K562 (cell line): ENCODE data around the gene PTPRT. TPM values are rescaled to one million over a fixed set of nuclear protein-coding genes. Genes with fewer than 3 reads are reported as not detected.

Experiments used
- ATAC-seq: fragments of 200-7000 bp; cut with Tn5 transposase; 3 replicates; pipeline ENCODE4 v1.9.1; 2020; ENCODE audit warnings: moderate library complexity
- BruUV-seq: library from RNA; stranded (reverse); fragments of 400-500 nt; replicated peaks from 2 replicates; lab custom pipeline; 2021; lab: Mats Ljungman, UMichigan
- CTCF ChIA-PET: fragments of 300-600 bp; formaldehyde crosslinking; extraction: SDS; loops from one replicate; lab custom pipeline; 2021; ENCODE audit warnings: low intra/inter-chr PET ratio; lab: Yijun Ruan, JAX
- POLR2A ChIA-PET: fragments of 300-600, 350-650 bp; sonication (Branson Sonifier 250); formaldehyde crosslinking; extraction: SDS; loops from one replicate; lab custom pipeline; 2021; ENCODE audit warnings: antibody characterized with exemption, inconsistent platforms; lab: Yijun Ruan, JAX
- DNase-seq, 4 experiments: peaks; one replicate each; pipeline versions ENCODE4 v3.0.0 to v3.0.0-alpha.2; 2011 to 2018; ENCODE audit warnings: low spot score in 3 of 4, mixed read lengths in 3 of 4; ENCODE audit errors: extremely low read depth in 1 of 4
- FAIRE-seq: peaks from 2 replicates; lab custom pipeline; 2011; peaks lifted over from hg19 to GRCh38; lab: Jason Lieb, UNC
- H2AFZ ChIP-seq: 2 replicates; pipeline ENCODE4 v1.6.0; 2011; ENCODE audit warnings: low read depth, low read length, control low read depth, inconsistent platforms
- H3K27ac ChIP-seq: fragments of 200-600 bp; 3 replicates; pipeline ENCODE4 v1.8.0; 2011; ENCODE audit warnings: low read depth, mild to moderate bottlenecking, control low read depth, inconsistent platforms, low read length, moderate library complexity, mixed read lengths; ENCODE audit errors: extremely low read depth
- H3K27me3 ChIP-seq, 2 experiments: fragments of 300-600 bp in 1 of 2; 2 replicates in 1 of 2; 3 replicates in 1 of 2; pipeline versions ENCODE4 v1.6.0 to v1.8.0; 2011; ENCODE audit warnings: inconsistent platforms in 2 of 2, low read length in 2 of 2, mild to moderate bottlenecking in 1 of 2, mixed read lengths in 1 of 2, moderate library complexity in 1 of 2; ENCODE audit not compliant: control insufficient read depth in 2 of 2, insufficient read depth in 2 of 2
- H3K36me3 ChIP-seq: fragments of 300-600 bp; 3 replicates; pipeline ENCODE4 v1.8.0; 2011; ENCODE audit warnings: mild to moderate bottlenecking, low read length, inconsistent platforms; ENCODE audit not compliant: control insufficient read depth, insufficient read depth
- H3K4me1 ChIP-seq, 2 experiments: fragments of 200-600 bp in 1 of 2; replicated peaks in 1 of 2; 2 replicates in 1 of 2; 3 replicates in 1 of 2; pipeline versions ENCODE4 v1.5.1 to v1.8.0; 2011; ENCODE audit warnings: inconsistent platforms in 2 of 2, low read length in 2 of 2, mild to moderate bottlenecking in 1 of 2, mixed read lengths in 1 of 2, moderate library complexity in 1 of 2; ENCODE audit not compliant: control insufficient read depth in 2 of 2, insufficient read depth in 2 of 2
- H3K4me2 ChIP-seq: 2 replicates; pipeline ENCODE4 v1.6.1; 2011; ENCODE audit warnings: low read length, control low read depth, inconsistent platforms, mixed read lengths; ENCODE audit not compliant: insufficient read depth
- H3K4me3 ChIP-seq: fragments of 200-600 bp; sonication (generic), shearing (Covaris generic); 2 replicates; pipeline ENCODE4 v1.5.1; 2016; ENCODE audit warnings: control low read depth, inconsistent platforms
- H3K79me2 ChIP-seq: fragments of 200-600 bp; 3 replicates; pipeline ENCODE4 v1.8.0; 2011; ENCODE audit warnings: low read length, inconsistent platforms; ENCODE audit not compliant: control insufficient read depth, insufficient read depth
- H3K9ac ChIP-seq, 2 experiments: 2 replicates each; pipeline versions ENCODE4 v1.6.0 to v1.6.1; 2011; ENCODE audit warnings: low read depth in 2 of 2, low read length in 2 of 2, control low read depth in 1 of 2, inconsistent platforms in 1 of 2, mild to moderate bottlenecking in 1 of 2, mixed read lengths in 1 of 2; ENCODE audit not compliant: insufficient read depth in 1 of 2
- H3K9me1 ChIP-seq: one replicate; pipeline ENCODE4 v1.6.0; 2011; ENCODE audit warnings: inconsistent platforms, mild to moderate bottlenecking, low read length, moderate library complexity; ENCODE audit not compliant: control insufficient read depth, insufficient read depth
- H3K9me3 ChIP-seq: replicated peaks from 2 replicates; pipeline ENCODE4 v1.5.1; 2011; ENCODE audit warnings: low read depth, low read length, inconsistent platforms; ENCODE audit not compliant: control insufficient read depth, insufficient read depth
- H4K20me1 ChIP-seq: replicated peaks from 2 replicates; pipeline ENCODE4 v1.6.1; 2011; ENCODE audit warnings: low read length, inconsistent platforms, mixed read lengths; ENCODE audit not compliant: control insufficient read depth, insufficient read depth
- FOXJ2 ChIP-seq: fragments of 200-800 bp; sonication (Bioruptor generic); IDR thresholded peaks from 2 replicates; pipeline ENCODE4 v1.6.1; 2016; ENCODE audit warnings: missing genetic modification characterization, missing compliant biosample characterization
- ZNF239 ChIP-seq: fragments of 250-450 bp; sonication (Bioruptor Pico); IDR thresholded peaks from 2 replicates; pipeline ENCODE4 v1.4.0; 2020; ENCODE audit warnings: mild to moderate bottlenecking
- WGBS: fragments of 100-300 bp; shearing (Covaris generic); methylation state at CpG from one replicate; pipeline ENCODE4 v1.1.6; 2016; ENCODE audit warnings: low coverage, mixed read lengths; ENCODE audit not compliant: insufficient coverage; ENCODE audit errors: missing lambda C conversion rate; 5-methylcytosine and 5-hydroxymethylcytosine counted together
- in situ Hi-C: fragments of 300-500 bp; cut with MboI; formaldehyde crosslinking; loops from 4 replicates; pipeline ENCODE4 v1.15.0; 2018; ENCODE audit warnings: inconsistent platforms, mixed read lengths
- intact Hi-C: fragments of 100-400 bp; cut with micrococcal nuclease; formaldehyde crosslinking; loops from 2 replicates; pipeline ENCODE4 v1.14.2; 2022
- polyA plus RNA-seq, 8 experiments: library from polyadenylated mRNA; depleted of rRNA in 4 of 8; stranded (reverse) in 5 of 8; unstranded in 3 of 8; fragments of >200 nt; fragmentation: Nextera tagmentation in 2 of 8; fragmentation: Illumina TruSeq in 1 of 8; extraction: Ambion mirVana in 2 of 8; extraction: Trizol in 1 of 8; gene quantifications; 2 replicates each; pipeline versions ENCODE4 v1.2.1 to v1.2.3, GENCODE V29; 2011 to 2014; ENCODE audit warnings: inconsistent platforms in 1 of 8, missing spikeins in 1 of 8
- total RNA-seq, 7 experiments: library from RNA; depleted of rRNA in 6 of 7; stranded (reverse); fragments of >200 nt in 6 of 7; fragmentation: Illumina TruSeq in 2 of 7; extraction: Trizol in 2 of 7; gene quantifications; 2 replicates each; pipeline versions ENCODE4 v1.2.1 to v1.2.3, GENCODE V29; 2011 to 2021; ENCODE audit warnings: low replicate concordance in 1 of 7
- TF ChIP-seq, protein P1 (sequence below): fragments of 250-450 bp; sonication (Bioruptor Pico); IDR thresholded peaks from 2 replicates; pipeline ENCODE4 v1.5.0; 2020; ENCODE audit warnings: mild to moderate bottlenecking
- TF ChIP-seq, protein P2 (sequence below): fragments of 150-350 bp; conservative IDR thresholded peaks from 2 replicates; pipeline ENCODE4 v1.6.1; 2014; ENCODE audit warnings: low read length

The PTPRT gene
- total and polyA plus RNA-seq, 9 of the 15 experiments (the other 6 are each of a cell fraction or from before 2014, with no cell fraction given), result not detected

DNA sequence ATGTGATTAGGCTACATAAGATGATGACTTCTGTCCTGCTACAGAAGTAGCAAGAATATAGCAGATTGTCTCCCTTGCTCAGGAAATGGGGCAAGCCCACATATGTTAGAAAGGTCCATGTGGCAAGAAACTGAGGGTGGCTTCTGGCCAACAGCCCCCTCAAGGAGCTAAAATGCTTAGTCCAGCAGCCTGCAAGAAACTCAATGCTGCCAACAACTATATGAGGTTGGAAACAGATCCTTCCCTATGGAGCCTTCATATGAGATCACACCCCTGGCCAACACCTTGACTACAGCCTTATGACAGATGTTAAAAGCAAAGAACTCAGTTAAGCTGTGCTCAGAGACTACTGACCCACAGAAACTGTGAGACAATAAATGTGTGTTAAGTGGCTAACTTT is 22.1 kb downstream of the PTPRT start:
- no peak for FAIRE-seq
- no peaks in the 10 kb centered on the region for H3K9me1 ChIP-seq
- in situ Hi-C loops, result no loop called here
- no peak overlapping the region for H3K4me3 ChIP-seq
- ChIA-PET CTCF (no interaction called here), POLR2A (interaction anchor here (0.5 kb wide), 1 partner anchor 1918 kb away, joined by 3 read pairs; no protein-coding TSS in a partner anchor)
- H3K4me1 ChIP-seq, result no peaks in the 10 kb centered on the region
- TF ChIP-seq ZNF239 (CRISPR knock-in tag) (no peak), FOXJ2 (no peak)
- TF ChIP-seq, protein P1, sequence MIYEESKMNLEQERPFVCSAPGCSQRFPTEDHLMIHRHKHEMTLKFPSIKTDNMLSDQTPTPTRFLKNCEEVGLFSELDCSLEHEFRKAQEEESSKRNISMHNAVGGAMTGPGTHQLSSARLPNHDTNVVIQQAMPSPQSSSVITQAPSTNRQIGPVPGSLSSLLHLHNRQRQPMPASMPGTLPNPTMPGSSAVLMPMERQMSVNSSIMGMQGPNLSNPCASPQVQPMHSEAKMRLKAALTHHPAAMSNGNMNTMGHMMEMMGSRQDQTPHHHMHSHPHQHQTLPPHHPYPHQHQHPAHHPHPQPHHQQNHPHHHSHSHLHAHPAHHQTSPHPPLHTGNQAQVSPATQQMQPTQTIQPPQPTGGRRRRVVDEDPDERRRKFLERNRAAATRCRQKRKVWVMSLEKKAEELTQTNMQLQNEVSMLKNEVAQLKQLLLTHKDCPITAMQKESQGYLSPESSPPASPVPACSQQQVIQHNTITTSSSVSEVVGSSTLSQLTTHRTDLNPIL, result no peak
- no peak for ATAC-seq
- H3K27me3 ChIP-seq, result no peaks in the 10 kb centered on the region
- BruUV-seq, result no TSS peak
- no peaks in the 10 kb centered on the region for H4K20me1 ChIP-seq
- H2AFZ ChIP-seq, result no peak overlapping the region
- H3K27ac ChIP-seq, result no peak overlapping the region
- intact Hi-C loops, result no loop called here
- no peaks in the 10 kb centered on the region for H3K9me3 ChIP-seq
- H3K36me3 ChIP-seq, result no peaks in the 10 kb centered on the region
- DNase-seq, result no peak
- no peak overlapping the region for H3K9ac ChIP-seq
- H3K79me2 ChIP-seq, result no peaks in the 10 kb centered on the region
- no peak overlapping the region for H3K4me2 ChIP-seq

DNA sequence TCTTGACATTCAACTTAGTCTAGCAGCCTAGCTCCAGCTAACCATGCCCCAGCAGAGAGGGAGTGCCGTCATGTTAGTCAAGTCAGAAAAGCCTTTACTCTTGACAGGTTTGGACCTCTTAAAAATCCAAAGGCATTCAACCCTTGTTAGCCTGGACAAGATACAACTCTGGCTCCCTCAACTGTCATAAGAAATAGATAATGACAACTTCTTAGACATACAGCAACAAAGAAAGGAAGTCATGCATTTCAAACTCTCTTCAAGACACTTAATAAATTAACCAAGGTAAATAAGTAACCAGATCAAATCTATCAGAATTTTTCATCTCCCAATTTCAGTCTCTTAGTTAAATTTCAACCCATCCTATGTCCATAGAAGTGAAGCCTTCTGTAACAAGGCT is 22.7 kb downstream of the PTPRT start:
- Histone ChIP-seq H2AFZ (no peak overlapping the region), H4K20me1 (no peaks in the 10 kb centered on the region; the same call in 1 of the 2 replicates), H3K9me1 (no peaks in the 10 kb centered on the region), H3K4me1 (no peaks in the 10 kb centered on the region), H3K79me2 (no peaks in the 10 kb centered on the region), H3K36me3 (no peaks in the 10 kb centered on the region), H3K27me3 (no peaks in the 10 kb centered on the region), H3K4me3 (no peak overlapping the region), H3K4me2 (no peak overlapping the region), H3K27ac (no peak overlapping the region), H3K9ac (no peak overlapping the region)
- in situ Hi-C loops, result no loop called here
- no TSS peak for BruUV-seq
- WGBS, result 0% methylated on average over 1 of the region's 1 CpG
- FAIRE-seq (no peak), ATAC-seq (no peak), DNase-seq (no peak)
- intact Hi-C loops, result no loop called here
- CTCF ChIA-PET, result no interaction called here
- POLR2A ChIA-PET, result no interaction called here
- TF ChIP-seq, protein P2, sequence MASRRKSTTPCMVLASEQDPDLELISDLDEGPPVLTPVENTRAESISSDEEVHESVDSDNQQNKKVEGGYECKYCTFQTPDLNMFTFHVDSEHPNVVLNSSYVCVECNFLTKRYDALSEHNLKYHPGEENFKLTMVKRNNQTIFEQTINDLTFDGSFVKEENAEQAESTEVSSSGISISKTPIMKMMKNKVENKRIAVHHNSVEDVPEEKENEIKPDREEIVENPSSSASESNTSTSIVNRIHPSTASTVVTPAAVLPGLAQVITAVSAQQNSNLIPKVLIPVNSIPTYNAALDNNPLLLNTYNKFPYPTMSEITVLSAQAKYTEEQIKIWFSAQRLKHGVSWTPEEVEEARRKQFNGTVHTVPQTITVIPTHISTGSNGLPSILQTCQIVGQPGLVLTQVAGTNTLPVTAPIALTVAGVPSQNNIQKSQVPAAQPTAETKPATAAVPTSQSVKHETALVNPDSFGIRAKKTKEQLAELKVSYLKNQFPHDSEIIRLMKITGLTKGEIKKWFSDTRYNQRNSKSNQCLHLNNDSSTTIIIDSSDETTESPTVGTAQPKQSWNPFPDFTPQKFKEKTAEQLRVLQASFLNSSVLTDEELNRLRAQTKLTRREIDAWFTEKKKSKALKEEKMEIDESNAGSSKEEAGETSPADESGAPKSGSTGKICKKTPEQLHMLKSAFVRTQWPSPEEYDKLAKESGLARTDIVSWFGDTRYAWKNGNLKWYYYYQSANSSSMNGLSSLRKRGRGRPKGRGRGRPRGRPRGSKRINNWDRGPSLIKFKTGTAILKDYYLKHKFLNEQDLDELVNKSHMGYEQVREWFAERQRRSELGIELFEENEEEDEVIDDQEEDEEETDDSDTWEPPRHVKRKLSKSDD, result no peak
- TF ChIP-seq, all 486 proteins: peak for 0
- no peaks in the 10 kb centered on the region for H3K9me3 ChIP-seq
